ENCODE results near the gene ACP7. TPM values are rescaled to one million over a fixed set of nuclear protein-coding genes. Genes with fewer than 3 reads are reported as not detected.

Gene ACP7
- total and polyA plus RNA-seq, 2 donors (not counting 3 experiments of a cell fraction or from before 2014, with no cell fraction given), result 0.04 to 0.49 TPM

DNA sequence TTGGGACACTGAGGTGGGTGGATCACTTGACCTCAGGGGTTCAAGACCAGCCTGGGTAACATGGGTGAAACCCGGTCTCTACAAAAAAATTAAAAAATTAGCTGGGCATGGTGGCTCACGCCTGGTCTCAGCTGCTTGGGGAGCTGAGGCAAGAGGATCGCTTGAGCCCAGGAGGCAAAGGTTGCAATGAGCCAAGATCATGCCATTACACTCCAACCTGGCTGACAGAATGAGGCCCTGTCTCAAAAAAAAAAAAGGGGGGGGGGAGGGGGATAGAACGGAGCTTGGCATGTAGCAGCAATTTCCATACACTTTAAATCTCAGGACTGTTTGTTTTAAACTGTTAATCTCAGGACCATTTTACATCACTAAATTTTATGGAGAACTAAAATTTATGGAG is 2.2 kb downstream of the ACP7 start:
- H3K27me3 ChIP-seq (ENCODE audit: control insufficient read depth in 2 of 2, insufficient read depth in 2 of 2, low read length in 2 of 2), result no peaks in the 10 kb centered on the region

More for the DNA sequence above, 2.2 kb downstream of the ACP7 start:
- Histone ChIP-seq H2AFZ (ENCODE audit: low read depth, low read length) (no peak overlapping the region), H3K9ac (replicated peaks; ENCODE audit: extremely low read depth, insufficient read depth, low read length) (no peak overlapping the region), H4K20me1 (replicated peaks; ENCODE audit: control insufficient read depth, extremely low read depth, insufficient read depth, low read length) (no peaks in the 10 kb centered on the region), H3K4me2 (ENCODE audit: insufficient read depth, low read length) (no peak overlapping the region), H3K9me3 (replicated peaks; ENCODE audit: control insufficient read depth, insufficient read depth, low read length) (no peaks in the 10 kb centered on the region), H3K9me1 (replicated peaks; ENCODE audit: control insufficient read depth, extremely low read depth, insufficient read depth, low read length) (no peaks in the 10 kb centered on the region), H3K4me1 (ENCODE audit: control insufficient read depth, extremely low read depth, insufficient read depth, low read length) (peaks cover 10% of the 10 kb centered on the region), H3K27ac (ENCODE audit: insufficient read depth, low read depth, low read length) (no peak overlapping the region), H3K36me3 (ENCODE audit: control insufficient read depth in 2 of 2, extremely low read depth in 1 of 2, insufficient read depth in 2 of 2, low read length in 2 of 2) (no peaks in the 10 kb centered on the region), H3K4me3 (replicated peaks in 1 of 3; ENCODE audit: insufficient read depth in 1 of 3, low read depth in 1 of 3, low read length in 3 of 3) (no peak overlapping the region), H3K79me2 (ENCODE audit: control insufficient read depth, insufficient read depth, low read length) (no peaks in the 10 kb centered on the region)
- DNase-seq (ENCODE audit: low read depth, low spot score), result no peak
- ChIA-PET POLR2A (interaction anchor here (0.6 kb wide), 1 partner anchor 382 kb away, joined by 8 read pairs; no protein-coding TSS in a partner anchor), CTCF (interaction anchor here (1.2 to 1.7 kb wide), 2 partner anchors 13 to 34 kb away, joined by 5 to 8 read pairs; no protein-coding TSS in a partner anchor)
- no TSS peak for BruUV-seq (replicated peaks)
- intact Hi-C loops (cut with micrococcal nuclease) (no loop called here), dilution Hi-C loops (cut with MboI; ENCODE audit: extremely low pct_ligation_motif_present, low sequenced_read_pairs) (no loop called here)
- no peak for FAIRE-seq
- TF ChIP-seq CTCF (IDR thresholded peaks at IDR 0.05; ENCODE audit: extremely low read depth in 1 of 2, insufficient read depth in 1 of 2, low read depth in 1 of 2, low read length in 2 of 2) (no peak), FOS (IDR thresholded peaks at IDR 0.05; ENCODE audit: borderline replicate concordance, insufficient read depth, low read length) (no peak), EZH2 (IDR thresholded peaks at IDR 0.05; ENCODE audit: borderline replicate concordance, low read depth, low read length, severe bottlenecking) (no peak), POLR2A (IDR thresholded peaks at IDR 0.05; ENCODE audit: low read depth, low read length) (no peak), GATA2 (IDR thresholded peaks at IDR 0.05; ENCODE audit: insufficient read depth, insufficient read length, low read depth, low read length) (no peak), POLR2AphosphoS5 (IDR thresholded peaks at IDR 0.05; ENCODE audit: insufficient read depth, low read depth, low read length) (no peak), MYC (IDR thresholded peaks at IDR 0.05; ENCODE audit: low read depth, low read length) (no peak), JUN (IDR thresholded peaks at IDR 0.05; ENCODE audit: borderline replicate concordance, insufficient read depth, insufficient read length, low read depth) (no peak), MAX (IDR thresholded peaks at IDR 0.05; ENCODE audit: insufficient read depth, insufficient read length) (no peak)
